Naive B cell (primary cell): Measurements from ENCODE around the gene NTM. TPM values are rescaled to one million over a fixed set of nuclear protein-coding genes. Genes with fewer than 3 reads are reported as not detected.

Experiments
- ATAC-seq, 2 donors: fragments of 150-1000 bp; cut with Tn5 transposase; 2 replicates each; pipeline ENCODE4 v1.10.0; 2021; ENCODE audit warnings: low read depth in 2 of 2, mild to moderate bottlenecking in 2 of 2, moderate library complexity in 2 of 2
- DNase-seq: peaks from one replicate; pipeline ENCODE4 v3.0.0; 2022
- H3K27ac Mint-ChIP-seq, 6 donors: one replicate each; pipeline ENCODE4 v1.8.0; 2020 to 2022; ENCODE audit warnings: mild to moderate bottlenecking in 6 of 6, mixed read lengths in 6 of 6, moderate library complexity in 5 of 6, inconsistent platforms in 2 of 6
- H3K27me3 Mint-ChIP-seq, 3 donors: one replicate each; pipeline ENCODE4 v1.8.0; 2021 to 2022; ENCODE audit warnings: mixed read lengths in 3 of 3, mild to moderate bottlenecking in 1 of 3
- H3K36me3 Mint-ChIP-seq, 2 donors: one replicate each; pipeline ENCODE4 v1.8.0; 2020 to 2022; ENCODE audit warnings: mixed read lengths in 2 of 2, inconsistent platforms in 1 of 2, mild to moderate bottlenecking in 1 of 2
- H3K4me1 Mint-ChIP-seq, 3 donors: one replicate each; pipeline ENCODE4 v1.8.0; 2020 to 2022; ENCODE audit warnings: mixed read lengths in 3 of 3, inconsistent platforms in 1 of 3, mild to moderate bottlenecking in 1 of 3, moderate library complexity in 1 of 3
- H3K4me3 Mint-ChIP-seq, 8 donors: one replicate each; pipeline ENCODE4 v1.8.0; 2020 to 2022; ENCODE audit warnings: mild to moderate bottlenecking in 8 of 8, mixed read lengths in 8 of 8, moderate library complexity in 8 of 8, inconsistent platforms in 2 of 8
- H3K9me3 Mint-ChIP-seq, 7 donors: one replicate each; pipeline ENCODE4 v1.8.0; 2020 to 2022; ENCODE audit warnings: mixed read lengths in 7 of 7, mild to moderate bottlenecking in 5 of 7, inconsistent platforms in 2 of 7, moderate library complexity in 1 of 7
- polyA plus RNA-seq, 6 donors: library from polyadenylated mRNA; unstranded; fragments of 300-500 nt; fragmentation: Illumina TruSeq; gene quantifications; one replicate each; pipeline ENCODE4 v1.2.3, GENCODE V29; 2021; ENCODE audit warnings: low read depth in 6 of 6

The NTM gene
- polyA plus RNA-seq, 6 donors from 2014 or later: not detected

GRCh38 chr11:132226522-132226921 is 856.1 kb downstream of the NTM start:
- no peak for ATAC-seq
- Mint-ChIP-seq H3K27me3 (no peaks in the 10 kb centered on the region), H3K9me3 (peaks cover 2 to 18% (median 8%) of the 10 kb centered on the region in 7 donors), H3K4me3 (no peak overlapping the region), H3K4me1 (no peaks in the 10 kb centered on the region), H3K27ac (no peak overlapping the region), H3K36me3 (no peaks in the 10 kb centered on the region)
- no peak for DNase-seq

DNA sequence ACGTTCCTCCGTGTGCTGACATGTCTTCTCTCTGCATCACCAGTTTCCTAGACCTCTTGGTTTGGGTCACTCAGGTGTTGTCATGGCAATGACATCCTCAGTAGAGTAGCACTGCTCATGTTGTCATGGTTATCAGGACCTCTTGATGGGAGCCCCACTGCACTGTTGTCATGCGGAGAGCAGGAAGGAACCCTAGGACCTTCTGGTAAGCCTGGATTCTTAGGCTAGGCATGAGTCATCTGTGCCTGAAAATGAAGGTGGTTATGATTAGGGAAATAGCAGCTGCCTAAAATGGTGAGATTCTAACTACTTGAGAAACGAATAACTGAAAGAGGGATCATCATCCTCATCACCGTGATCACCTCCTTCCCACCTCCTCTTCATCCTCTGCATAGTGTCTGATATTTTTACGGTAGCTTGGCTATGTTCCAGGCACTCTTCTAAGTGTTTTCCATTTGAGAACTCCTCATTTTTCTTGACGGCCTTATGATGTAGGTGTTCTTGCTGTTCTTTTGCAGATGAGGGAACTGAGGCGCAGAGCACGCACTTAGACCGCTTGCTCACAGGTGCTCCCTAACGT is 858.4 kb downstream of the NTM start:
- H3K36me3 Mint-ChIP-seq: no peaks in the 10 kb centered on the region
- no peaks in the 10 kb centered on the region for H3K4me1 Mint-ChIP-seq
- no peak for ATAC-seq
- H3K9me3 Mint-ChIP-seq: peaks cover 0 to 15% (median 7%) of the 10 kb centered on the region in 7 donors
- no peak overlapping the region for H3K27ac Mint-ChIP-seq
- DNase-seq: no peak
- H3K27me3 Mint-ChIP-seq: no peaks in the 10 kb centered on the region
- no peak overlapping the region for H3K4me3 Mint-ChIP-seq

DNA sequence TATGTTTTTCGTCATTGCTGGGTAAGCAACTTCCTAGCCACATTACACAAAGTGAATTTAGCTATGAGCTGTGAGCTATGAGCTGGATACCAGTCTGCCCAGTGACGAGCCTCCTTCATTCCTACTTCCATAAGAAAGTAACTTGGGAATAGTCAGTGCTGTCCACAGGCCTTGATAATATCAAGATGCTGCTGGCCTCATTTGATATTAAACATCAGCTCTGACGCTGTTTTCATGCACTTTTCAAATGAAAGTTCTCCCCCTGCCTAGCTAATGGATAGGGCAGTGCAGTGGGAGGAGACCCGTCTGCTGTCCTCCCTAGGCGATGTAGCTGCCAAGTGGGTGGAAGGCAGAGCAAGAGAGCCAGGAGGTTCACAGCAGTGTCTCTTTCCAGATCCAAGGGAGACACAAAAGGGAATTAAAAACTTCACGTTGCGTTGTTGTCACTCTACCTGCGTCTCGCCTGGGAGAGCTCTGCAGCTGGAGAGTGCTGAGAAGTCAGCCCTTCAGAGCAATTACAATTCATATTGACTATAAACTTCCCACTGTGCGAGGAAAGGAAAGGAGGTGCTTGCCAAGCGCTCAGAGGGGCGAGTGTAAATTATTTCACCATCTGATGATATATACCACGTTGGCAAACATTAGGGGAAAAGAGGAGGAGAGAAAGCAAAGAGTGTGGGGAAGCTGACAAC is 861.4 kb downstream of the NTM start:
- no peak overlapping the region for H3K27ac Mint-ChIP-seq

GRCh38 chr11:132234878-132235277 is 864.5 kb downstream of the NTM start:
- H3K9me3 Mint-ChIP-seq: peaks cover 0 to 8% (median 3%) of the 10 kb centered on the region in 7 donors
- H3K36me3 Mint-ChIP-seq: no peaks in the 10 kb centered on the region
- H3K27ac Mint-ChIP-seq: no peak overlapping the region
- DNase-seq: no peak
- ATAC-seq: no peak
- H3K4me3 Mint-ChIP-seq: no peak overlapping the region
- H3K4me1 Mint-ChIP-seq: no peaks in the 10 kb centered on the region
- H3K27me3 Mint-ChIP-seq: no peaks in the 10 kb centered on the region

More for the DNA sequence above, 861.4 kb downstream of the NTM start:
- DNase-seq (no peak), ATAC-seq (no peak)
- Mint-ChIP-seq H3K4me1 (no peaks in the 10 kb centered on the region), H3K36me3 (no peaks in the 10 kb centered on the region), H3K9me3 (peaks cover 0 to 9% (median 0%) of the 10 kb centered on the region in 7 donors), H3K27me3 (no peaks in the 10 kb centered on the region), H3K4me3 (no peak overlapping the region)

DNA sequence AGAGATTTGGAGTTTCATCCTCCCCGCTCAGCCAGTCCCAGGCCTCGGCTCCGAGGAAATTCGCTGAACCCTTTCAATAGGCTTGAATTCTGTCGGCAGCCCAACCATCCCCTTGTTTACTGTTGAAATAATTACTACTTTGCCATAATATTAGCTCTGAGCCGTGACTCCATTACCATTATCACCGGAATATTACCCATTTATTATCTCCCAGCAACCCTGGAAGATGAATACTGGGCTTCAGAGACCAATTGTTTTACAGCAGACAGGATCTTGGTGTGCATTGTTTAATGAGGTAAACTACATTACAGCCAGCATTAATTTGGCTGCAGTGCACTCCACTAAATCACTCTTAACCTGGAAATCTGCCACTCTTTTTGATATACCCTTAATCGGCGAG is 867.4 kb downstream of the NTM start:
- DNase-seq (no peak), ATAC-seq (no peak)
- H3K27me3 Mint-ChIP-seq: no peaks in the 10 kb centered on the region
- H3K36me3 Mint-ChIP-seq: no peaks in the 10 kb centered on the region
- no peaks in the 10 kb centered on the region for H3K4me1 Mint-ChIP-seq
- H3K27ac Mint-ChIP-seq: no peak overlapping the region
- H3K4me3 Mint-ChIP-seq: no peak overlapping the region
- H3K9me3 Mint-ChIP-seq: peaks cover 0 to 8% (median 4%) of the 10 kb centered on the region in 7 donors

DNA sequence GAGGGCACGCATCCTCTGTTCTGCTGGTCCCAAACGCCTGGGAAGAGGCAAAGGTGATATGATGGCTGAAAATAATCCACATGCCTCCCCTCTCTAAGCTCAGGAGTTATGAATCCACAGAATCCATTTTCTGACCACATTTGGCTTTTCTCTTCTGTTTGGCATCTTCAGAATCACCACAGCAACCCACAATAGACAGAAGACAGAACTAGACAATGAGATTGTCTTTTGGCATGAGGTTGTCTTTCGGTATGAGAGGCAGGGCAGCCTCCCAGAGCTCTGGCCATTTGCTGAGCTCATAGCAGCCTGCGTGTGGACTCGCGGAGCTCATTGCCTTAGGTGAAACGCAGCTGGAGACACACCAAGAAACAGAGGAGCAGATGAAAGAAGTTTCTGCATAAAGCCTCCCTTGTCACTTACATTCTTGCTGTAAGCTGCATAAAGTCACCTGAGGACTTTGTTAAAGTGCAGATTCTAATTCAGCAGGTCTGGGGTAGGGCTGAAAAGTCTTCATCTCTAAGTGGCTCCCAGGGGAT is 868.0 kb downstream of the NTM start:
- no peak for DNase-seq
- no peaks in the 10 kb centered on the region for H3K36me3 Mint-ChIP-seq
- H3K27me3 Mint-ChIP-seq: no peaks in the 10 kb centered on the region
- H3K4me3 Mint-ChIP-seq: no peak overlapping the region
- ATAC-seq: no peak
- H3K4me1 Mint-ChIP-seq: no peaks in the 10 kb centered on the region
- H3K27ac Mint-ChIP-seq: no peak overlapping the region
- peaks cover 0 to 8% (median 4%) of the 10 kb centered on the region in 7 donors for H3K9me3 Mint-ChIP-seq

DNA sequence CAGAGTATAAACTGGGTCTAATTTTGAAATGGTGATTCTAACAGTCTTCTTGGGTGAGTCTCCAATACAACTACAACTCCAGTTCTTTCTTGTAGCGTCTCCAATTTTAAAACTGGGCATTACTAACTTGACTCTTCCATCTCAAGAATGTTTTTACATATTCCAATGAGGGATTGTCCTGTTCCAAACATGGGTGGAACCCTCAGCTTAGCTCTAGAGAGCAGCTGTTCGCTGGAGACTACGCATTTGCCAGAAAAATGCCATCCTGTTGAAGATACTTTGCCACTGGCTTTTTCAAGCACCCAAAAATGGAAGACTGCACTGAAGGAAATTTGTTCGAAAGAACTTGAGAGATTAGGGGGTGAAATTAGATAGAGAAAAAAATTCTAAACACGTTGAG is 870.0 kb downstream of the NTM start:
- DNase-seq (no peak), ATAC-seq (no peak)
- H3K4me3 Mint-ChIP-seq: no peak overlapping the region
- no peak overlapping the region for H3K27ac Mint-ChIP-seq
- H3K4me1 Mint-ChIP-seq: no peaks in the 10 kb centered on the region
- H3K9me3 Mint-ChIP-seq: peaks cover 0 to 8% (median 2%) of the 10 kb centered on the region in 7 donors
- no peaks in the 10 kb centered on the region for H3K36me3 Mint-ChIP-seq
- no peaks in the 10 kb centered on the region for H3K27me3 Mint-ChIP-seq

DNA sequence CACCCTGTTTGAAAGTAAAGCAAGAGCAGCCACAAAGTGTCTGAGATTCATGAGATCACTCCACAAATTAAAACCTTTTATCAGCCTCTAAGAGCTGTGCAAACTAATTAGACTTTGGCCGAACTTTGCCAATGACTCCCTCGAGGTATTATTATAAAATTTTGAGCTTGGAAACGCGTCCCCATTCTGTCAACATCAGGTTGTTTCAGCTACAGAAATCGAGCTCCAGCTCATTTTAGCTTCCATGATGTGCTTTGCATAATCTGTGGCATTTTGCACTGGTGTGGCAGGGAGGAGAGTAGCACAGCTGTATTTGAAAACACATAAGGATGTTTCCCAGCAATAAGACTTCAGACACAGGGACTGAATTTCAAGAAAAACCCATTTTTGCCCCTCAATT is 872.2 kb downstream of the NTM start:
- Mint-ChIP-seq H3K27me3 (no peaks in the 10 kb centered on the region), H3K4me3 (peak overlapping the region in 1 of 8 donors; percentile 21), H3K9me3 (peaks cover 0 to 4% (median 2%) of the 10 kb centered on the region in 7 donors), H3K36me3 (no peaks in the 10 kb centered on the region), H3K4me1 (no peaks in the 10 kb centered on the region), H3K27ac (no peak overlapping the region)
- DNase-seq (no peak), ATAC-seq (no peak)

DNA sequence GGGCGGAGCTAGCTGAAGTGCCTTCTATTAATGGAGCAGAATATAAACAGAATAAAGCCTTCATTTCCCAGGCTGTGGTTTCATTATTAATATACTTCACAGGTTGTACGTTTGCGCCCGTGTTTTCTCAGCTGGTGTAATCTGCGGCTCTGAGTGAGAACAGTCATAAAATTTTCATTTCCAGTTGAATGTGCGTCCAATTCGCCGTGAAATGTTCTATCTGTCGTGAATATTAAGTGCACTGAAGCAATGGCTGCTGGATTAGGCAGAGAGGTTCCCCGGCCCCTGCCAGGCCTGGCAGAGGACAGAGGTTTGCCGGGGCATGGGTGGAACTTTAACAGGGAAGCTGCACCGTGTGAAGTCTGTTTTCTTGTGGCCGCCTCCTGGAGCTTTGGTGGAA is 874.4 kb downstream of the NTM start:
- ATAC-seq (no peak), DNase-seq (no peak)
- Mint-ChIP-seq H3K27me3 (no peaks in the 10 kb centered on the region), H3K27ac (no peak overlapping the region), H3K4me1 (no peaks in the 10 kb centered on the region), H3K36me3 (no peaks in the 10 kb centered on the region), H3K4me3 (no peak overlapping the region), H3K9me3 (peaks cover 0 to 5% (median 2%) of the 10 kb centered on the region in 7 donors)

GRCh38 chr11:132245403-132246385 is 875.3 kb downstream of the NTM start:
- H3K4me1 Mint-ChIP-seq: no peaks in the 10 kb centered on the region
- DNase-seq: no peak
- H3K27me3 Mint-ChIP-seq: no peaks in the 10 kb centered on the region
- no peak overlapping the region for H3K4me3 Mint-ChIP-seq
- H3K36me3 Mint-ChIP-seq: no peaks in the 10 kb centered on the region
- peak overlapping the region in 1 of 6 donors; percentile 40 for H3K27ac Mint-ChIP-seq
- ATAC-seq: no peak
- peaks cover 0 to 7% (median 0%) of the 10 kb centered on the region in 7 donors for H3K9me3 Mint-ChIP-seq

DNA sequence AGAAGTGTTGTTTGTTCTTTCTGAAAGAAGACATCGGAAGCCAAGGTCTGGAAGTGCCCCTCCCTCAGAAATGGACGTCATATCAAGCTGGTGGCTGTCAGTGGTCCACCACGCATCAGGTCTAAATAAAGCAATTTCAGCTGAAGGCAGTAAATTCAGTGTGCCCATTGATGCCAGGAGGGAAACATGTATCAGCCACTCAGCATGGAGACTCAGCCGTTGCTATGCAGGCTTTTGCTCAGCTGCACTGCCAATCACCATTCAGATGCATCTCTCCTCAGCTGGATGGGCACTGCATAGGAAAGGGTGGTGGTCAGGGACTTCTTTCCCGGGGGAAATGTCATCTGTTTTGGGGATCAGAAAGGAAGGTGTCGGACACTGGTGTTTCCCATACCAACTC is 878.2 kb downstream of the NTM start:
- DNase-seq (no peak), ATAC-seq (no peak)
- Mint-ChIP-seq H3K27me3 (no peaks in the 10 kb centered on the region), H3K4me1 (no peaks in the 10 kb centered on the region), H3K4me3 (no peak overlapping the region), H3K9me3 (peaks cover 0 to 9% (median 2%) of the 10 kb centered on the region in 7 donors), H3K27ac (no peak overlapping the region), H3K36me3 (no peaks in the 10 kb centered on the region)

- no peaks in the 10 kb centered on the region for H3K27me3 Mint-ChIP-seq
- peaks cover 0 to 9% (median 2%) of the 10 kb centered on the region in 7 donors for H3K9me3 Mint-ChIP-seq
- no peaks in the 10 kb centered on the region for H3K4me1 Mint-ChIP-seq
- H3K4me3 Mint-ChIP-seq: no peak overlapping the region
- no peaks in the 10 kb centered on the region for H3K36me3 Mint-ChIP-seq
- DNase-seq (no peak), ATAC-seq (no peak)
- no peak overlapping the region for H3K27ac Mint-ChIP-seq
Observed at GRCh38 chr11:132249256-132249655, 878.8 kb downstream of the NTM start.

GRCh38 chr11:132251061-132251460 is 880.6 kb downstream of the NTM start:
- Mint-ChIP-seq H3K27me3 (no peaks in the 10 kb centered on the region), H3K4me3 (no peak overlapping the region), H3K9me3 (peaks cover 0 to 9% (median 2%) of the 10 kb centered on the region in 7 donors), H3K27ac (no peak overlapping the region), H3K36me3 (no peaks in the 10 kb centered on the region), H3K4me1 (no peaks in the 10 kb centered on the region)
- ATAC-seq (no peak), DNase-seq (no peak)
